Measurements from ENCODE around the gene CCDC137.
"Not testable (repeated sequence)": the region's sequence is repeated elsewhere in the genome, so short reads cannot be mapped to it uniquely, and the experiment has no call there.

CCDC137 gene

DNA sequence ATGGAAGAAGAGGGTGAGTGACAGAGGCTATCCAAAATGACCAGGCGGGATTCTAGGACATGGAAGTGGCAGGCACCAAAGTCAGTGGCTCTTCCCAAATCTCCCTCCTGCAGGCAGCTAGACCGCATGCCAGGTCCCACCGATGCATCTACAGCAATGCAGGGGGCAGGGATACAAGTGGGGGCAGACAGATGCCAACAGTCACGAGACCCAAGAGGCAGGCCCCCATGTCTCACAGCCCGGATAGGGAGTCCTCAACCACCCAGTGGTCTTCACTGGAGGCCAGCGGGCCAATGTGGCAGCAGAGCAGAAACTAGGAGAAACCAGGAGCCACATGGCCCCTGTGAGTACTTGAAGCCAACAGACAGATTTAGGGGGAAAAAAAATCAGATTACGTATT, 49.7 kb upstream of the CCDC137 start:
- POLR2A ChIA-PET, result no interaction called here
- Histone ChIP-seq H3K4me1 (ENCODE audit: control insufficient read depth, insufficient read depth, low read length) (no peaks in the 10 kb centered on the region), H3K9me3 (ENCODE audit: control insufficient read depth, insufficient read depth, low read depth, low read length) (no peaks in the 10 kb centered on the region), H3K4me3 (ENCODE audit: low read depth, low read length) (no peak overlapping the region), H3K27ac (ENCODE audit: extremely low read depth, low read depth, low read length) (no peak overlapping the region), H3K36me3 (ENCODE audit: control insufficient read depth in 2 of 2, insufficient read depth in 1 of 2, low read length in 2 of 2) (peaks cover 60 to 79% of the 10 kb centered on the region in 2 experiments)
- CTCF ChIA-PET, result interaction anchor here (3.2 kb wide), 1 partner anchor 16 kb away, joined by 23 read pairs; no protein-coding TSS in a partner anchor
- TF ChIP-seq ZBTB6 (tag by site-specific recombination; IDR thresholded peaks at IDR 0.05) (no peak), ZSCAN16 (tag by site-specific recombination; IDR thresholded peaks at IDR 0.05) (no peak), ZNF473 (tag by site-specific recombination; IDR thresholded peaks at IDR 0.05) (no peak), ZNF549 (tag by site-specific recombination; IDR thresholded peaks at IDR 0.05) (no peak), GLIS1 (tag by site-specific recombination; IDR thresholded peaks at IDR 0.05) (0 out of 2 replicates have a peak, but pooled peaks have one; percentile 7)

DNA sequence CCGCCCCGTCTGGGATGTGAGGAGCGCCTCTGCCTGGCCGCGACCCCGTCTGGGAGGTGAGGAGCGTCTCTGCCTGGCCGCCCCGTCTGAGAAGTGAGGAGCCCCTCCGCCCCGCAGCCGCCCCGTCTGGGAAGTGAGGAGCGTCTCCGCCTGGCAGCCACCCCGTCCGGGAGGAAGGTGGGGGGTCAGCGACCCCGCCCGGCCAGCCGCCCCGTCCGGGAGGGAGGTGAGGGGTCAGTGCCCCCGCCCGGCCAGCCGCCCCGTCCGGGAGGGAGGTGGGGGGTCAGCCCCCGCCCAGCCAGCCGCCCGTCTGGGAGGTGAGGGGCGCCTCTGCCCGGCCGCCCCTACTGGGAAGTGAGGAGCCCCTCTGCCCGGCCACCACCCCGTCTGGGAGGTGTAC, 48.2 kb upstream of the CCDC137 start:
- CTCF ChIA-PET; POLR2A ChIA-PET; H3K9me3 ChIP-seq (ENCODE audit: control insufficient read depth, insufficient read depth, low read depth, low read length); H3K4me1 ChIP-seq (ENCODE audit: control insufficient read depth, insufficient read depth, low read length); H3K27ac ChIP-seq (ENCODE audit: extremely low read depth, low read depth, low read length); H3K4me3 ChIP-seq (ENCODE audit: low read depth, low read length): not testable (repeated sequence)
- H3K36me3 ChIP-seq (ENCODE audit: control insufficient read depth in 2 of 2, insufficient read depth in 1 of 2, low read length in 2 of 2), result peaks cover 60 to 78% of the 10 kb centered on the region in 2 experiments

GRCh38 chr17:81621494-81622130, 44.9 kb upstream of the CCDC137 start:
- ChIA-PET CTCF (interaction anchor here (1.1 to 1.6 kb wide), 2 partner anchors 14 to 20 kb away, joined by 3 to 6 read pairs; no protein-coding TSS in a partner anchor), POLR2A (interaction anchor here (1.1 kb wide), 1 partner anchor 45 kb away, joined by 5 read pairs; the partner anchor contains the start of genes CCDC137 and OXLD1)
- TF ChIP-seq OSR2 (tag by site-specific recombination; IDR thresholded peaks at IDR 0.05) (no peak), HOXA7 (CRISPR knock-in tag; IDR thresholded peaks at IDR 0.05; ENCODE audit: borderline replicate concordance) (no peak), ZNF24 (tag by site-specific recombination; IDR thresholded peaks at IDR 0.05) (no peak), ZBTB7A (tag by site-specific recombination; IDR thresholded peaks at IDR 0.05; ENCODE audit: low read depth) (no peak), ZNF792 (tag by site-specific recombination; IDR thresholded peaks at IDR 0.05) (no peak), INSM2 (tag by site-specific recombination; IDR thresholded peaks at IDR 0.05) (no peak), ZNF513 (tag by site-specific recombination; IDR thresholded peaks at IDR 0.05) (no peak), ZNF561 (tag by site-specific recombination; IDR thresholded peaks at IDR 0.05; ENCODE audit: borderline replicate concordance) (no peak), GLI4 (tag by site-specific recombination; IDR thresholded peaks at IDR 0.05) (no peak), RBAK (tag by site-specific recombination; IDR thresholded peaks at IDR 0.05) (no peak), MEIS1 (CRISPR knock-in tag; IDR thresholded peaks at IDR 0.05; ENCODE audit: borderline replicate concordance) (no peak), ZNF175 (tag by site-specific recombination; IDR thresholded peaks at IDR 0.05) (no peak), ZNF155 (tag by site-specific recombination; IDR thresholded peaks at IDR 0.05) (no peak), AEBP2 (tag by site-specific recombination; IDR thresholded peaks at IDR 0.05; ENCODE audit: borderline replicate concordance) (no peak), ZBTB21 (tag by site-specific recombination; IDR thresholded peaks at IDR 0.05) (no peak), ZNF621 (tag by site-specific recombination; IDR thresholded peaks at IDR 0.05) (no peak), ZNF558 (tag by site-specific recombination; IDR thresholded peaks at IDR 0.05) (no peak), ZNF169 (tag by site-specific recombination; IDR thresholded peaks at IDR 0.05) (no peak), ZNF610 (tag by site-specific recombination; IDR thresholded peaks at IDR 0.05; ENCODE audit: borderline replicate concordance) (no peak)
- no peaks in the 10 kb centered on the region for H3K9me3 ChIP-seq (ENCODE audit: control insufficient read depth, insufficient read depth, low read depth, low read length)
- no peaks in the 10 kb centered on the region for H3K4me1 ChIP-seq (ENCODE audit: control insufficient read depth, insufficient read depth, low read length)
- H3K27ac ChIP-seq (ENCODE audit: extremely low read depth, low read depth, low read length), result peak overlapping the region; percentile 6; the same call in 1 of the 2 replicates
- H3K36me3 ChIP-seq (ENCODE audit: control insufficient read depth in 2 of 2, insufficient read depth in 1 of 2, low read length in 2 of 2), result peaks cover 75 to 83% of the 10 kb centered on the region in 2 experiments
- H3K4me3 ChIP-seq (ENCODE audit: low read depth, low read length), result no peak overlapping the region

Data from HEK293 (cell line).